WTC11 (cell line): Measurements from ENCODE around the gene SLC10A7.

Experiments used
- ZNF396 ChIP-seq: fragments of 250-450 bp; sonication (Bioruptor Pico); IDR thresholded peaks from 2 replicates; pipeline ENCODE4 v1.8.0; 2021; ENCODE audit warnings: mild to moderate bottlenecking, moderate library complexity, borderline replicate concordance
- TF ChIP-seq, protein P1 (sequence below): fragments of 200-600 bp; IDR thresholded peaks from 2 replicates; pipeline ENCODE4 v1.8.0; 2022; ENCODE audit warnings: antibody characterized with exemption
- TF ChIP-seq, protein P2 (sequence below): sonication (generic); formaldehyde crosslinking; IDR thresholded peaks from 2 replicates; pipeline ENCODE4 v1.8.0; 2023; ENCODE audit warnings: missing genetic modification reagents
- TF ChIP-seq, protein P3 (sequence below): sonication (generic); formaldehyde crosslinking; IDR thresholded peaks from 2 replicates; pipeline ENCODE4 v1.8.1; 2022; ENCODE audit warnings: mild to moderate bottlenecking, moderate library complexity, missing genetic modification reagents
- TF ChIP-seq, protein P4 (sequence below): sonication (generic); formaldehyde crosslinking; IDR thresholded peaks from 2 replicates; pipeline ENCODE4 v1.8.0; 2022; ENCODE audit warnings: mild to moderate bottlenecking, missing genetic modification reagents
- TF ChIP-seq, protein P5 (sequence below): sonication (generic); formaldehyde crosslinking; conservative IDR thresholded peaks from 2 replicates; pipeline ENCODE4 v1.8.1; 2022; ENCODE audit warnings: mild to moderate bottlenecking, missing genetic modification reagents

DNA sequence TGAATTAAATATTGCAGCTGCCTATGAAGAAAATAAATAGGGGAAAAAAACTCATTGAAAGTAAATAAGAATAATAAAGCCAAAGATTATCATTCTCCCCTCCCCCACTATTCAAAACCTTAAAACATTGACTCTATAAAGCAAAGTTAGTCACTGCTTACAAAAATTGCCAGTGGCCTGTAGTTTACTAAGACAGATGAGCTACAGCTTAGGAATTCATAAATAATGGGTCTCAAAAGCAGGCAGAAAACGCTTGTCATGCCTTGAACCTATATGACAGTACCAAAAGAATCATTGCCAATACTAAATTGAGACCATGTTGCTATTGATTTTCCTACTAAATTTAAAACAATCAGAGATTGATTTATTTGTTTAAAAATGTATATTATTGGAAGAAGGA is 78.9 kb downstream of the SLC10A7 start:
- TF ChIP-seq, protein P1, sequence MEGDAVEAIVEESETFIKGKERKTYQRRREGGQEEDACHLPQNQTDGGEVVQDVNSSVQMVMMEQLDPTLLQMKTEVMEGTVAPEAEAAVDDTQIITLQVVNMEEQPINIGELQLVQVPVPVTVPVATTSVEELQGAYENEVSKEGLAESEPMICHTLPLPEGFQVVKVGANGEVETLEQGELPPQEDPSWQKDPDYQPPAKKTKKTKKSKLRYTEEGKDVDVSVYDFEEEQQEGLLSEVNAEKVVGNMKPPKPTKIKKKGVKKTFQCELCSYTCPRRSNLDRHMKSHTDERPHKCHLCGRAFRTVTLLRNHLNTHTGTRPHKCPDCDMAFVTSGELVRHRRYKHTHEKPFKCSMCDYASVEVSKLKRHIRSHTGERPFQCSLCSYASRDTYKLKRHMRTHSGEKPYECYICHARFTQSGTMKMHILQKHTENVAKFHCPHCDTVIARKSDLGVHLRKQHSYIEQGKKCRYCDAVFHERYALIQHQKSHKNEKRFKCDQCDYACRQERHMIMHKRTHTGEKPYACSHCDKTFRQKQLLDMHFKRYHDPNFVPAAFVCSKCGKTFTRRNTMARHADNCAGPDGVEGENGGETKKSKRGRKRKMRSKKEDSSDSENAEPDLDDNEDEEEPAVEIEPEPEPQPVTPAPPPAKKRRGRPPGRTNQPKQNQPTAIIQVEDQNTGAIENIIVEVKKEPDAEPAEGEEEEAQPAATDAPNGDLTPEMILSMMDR, result no peak
- TF ChIP-seq, protein P2, sequence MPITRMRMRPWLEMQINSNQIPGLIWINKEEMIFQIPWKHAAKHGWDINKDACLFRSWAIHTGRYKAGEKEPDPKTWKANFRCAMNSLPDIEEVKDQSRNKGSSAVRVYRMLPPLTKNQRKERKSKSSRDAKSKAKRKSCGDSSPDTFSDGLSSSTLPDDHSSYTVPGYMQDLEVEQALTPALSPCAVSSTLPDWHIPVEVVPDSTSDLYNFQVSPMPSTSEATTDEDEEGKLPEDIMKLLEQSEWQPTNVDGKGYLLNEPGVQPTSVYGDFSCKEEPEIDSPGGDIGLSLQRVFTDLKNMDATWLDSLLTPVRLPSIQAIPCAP (CRISPR knock-in tag), result no peak
- TF ChIP-seq, protein P3, sequence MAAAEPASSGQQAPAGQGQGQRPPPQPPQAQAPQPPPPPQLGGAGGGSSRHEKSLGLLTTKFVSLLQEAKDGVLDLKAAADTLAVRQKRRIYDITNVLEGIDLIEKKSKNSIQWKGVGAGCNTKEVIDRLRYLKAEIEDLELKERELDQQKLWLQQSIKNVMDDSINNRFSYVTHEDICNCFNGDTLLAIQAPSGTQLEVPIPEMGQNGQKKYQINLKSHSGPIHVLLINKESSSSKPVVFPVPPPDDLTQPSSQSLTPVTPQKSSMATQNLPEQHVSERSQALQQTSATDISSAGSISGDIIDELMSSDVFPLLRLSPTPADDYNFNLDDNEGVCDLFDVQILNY, result no peak
- TF ChIP-seq, protein P4, sequence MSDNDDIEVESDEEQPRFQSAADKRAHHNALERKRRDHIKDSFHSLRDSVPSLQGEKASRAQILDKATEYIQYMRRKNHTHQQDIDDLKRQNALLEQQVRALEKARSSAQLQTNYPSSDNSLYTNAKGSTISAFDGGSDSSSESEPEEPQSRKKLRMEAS, result no peak
- TF ChIP-seq ZNF396 (CRISPR knock-in tag), result no peak
- TF ChIP-seq, protein P5, sequence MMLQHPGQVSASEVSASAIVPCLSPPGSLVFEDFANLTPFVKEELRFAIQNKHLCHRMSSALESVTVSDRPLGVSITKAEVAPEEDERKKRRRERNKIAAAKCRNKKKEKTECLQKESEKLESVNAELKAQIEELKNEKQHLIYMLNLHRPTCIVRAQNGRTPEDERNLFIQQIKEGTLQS (CRISPR knock-in tag), result no peak
